AG10803 (cell line): Measurements from ENCODE around the gene ANP32B.
"Not testable (repeated sequence)": the region's sequence is repeated elsewhere in the genome, so short reads cannot be mapped to it uniquely, and the experiment has no call there.

Source experiments
- DNase-seq: peaks from one replicate; pipeline ENCODE4 v3.0.0; 2010; ENCODE audit warnings: low read depth
- H3K4me3 ChIP-seq: 2 replicates; pipeline ENCODE4 v1.5.1; 2011; ENCODE audit warnings: mild to moderate bottlenecking, low read length, control low read depth
- TF ChIP-seq, protein P1 (sequence below): conservative IDR thresholded peaks from 2 replicates; pipeline ENCODE4 v1.5.1; 2011; ENCODE audit warnings: mild to moderate bottlenecking, low read length, control low read depth, inconsistent platforms

Gene ANP32B

DNA sequence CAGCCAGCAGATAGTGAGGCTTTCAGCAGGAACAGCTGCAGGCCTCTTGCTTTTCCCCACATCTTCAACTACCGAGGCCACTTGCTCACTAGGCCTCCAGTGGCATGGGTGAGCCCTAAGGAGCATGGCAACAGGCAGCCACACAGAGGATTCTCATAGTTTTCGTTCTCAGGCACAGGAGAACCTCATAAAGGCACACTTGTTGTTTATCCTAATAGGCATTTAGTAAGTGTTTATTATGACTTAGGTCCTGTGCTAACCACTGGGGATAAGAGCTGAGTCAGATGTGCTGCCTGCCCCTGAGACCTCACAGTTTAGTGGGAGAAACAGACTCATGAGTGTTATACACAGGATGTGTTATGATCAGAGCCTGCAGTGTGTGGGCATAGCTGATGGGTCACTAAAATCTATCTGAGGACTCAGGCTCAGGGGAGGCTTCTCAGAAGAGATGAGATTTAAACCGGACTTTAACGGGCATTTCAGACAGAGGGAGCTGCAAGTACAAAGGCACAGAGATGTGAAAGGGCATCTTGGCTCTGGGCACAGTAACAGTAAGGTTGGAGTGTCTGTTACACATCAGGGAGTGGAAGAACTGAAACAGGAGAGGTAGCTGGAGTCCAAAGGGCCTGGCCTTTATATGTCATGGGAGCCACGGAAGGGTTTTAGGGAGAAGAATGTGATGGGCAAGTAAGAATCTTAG lies 24.2 kb upstream of the ANP32B start:
- H3K4me3 ChIP-seq, result no peak overlapping the region
- DNase-seq, result peak; percentile 33
- TF ChIP-seq, protein P1, sequence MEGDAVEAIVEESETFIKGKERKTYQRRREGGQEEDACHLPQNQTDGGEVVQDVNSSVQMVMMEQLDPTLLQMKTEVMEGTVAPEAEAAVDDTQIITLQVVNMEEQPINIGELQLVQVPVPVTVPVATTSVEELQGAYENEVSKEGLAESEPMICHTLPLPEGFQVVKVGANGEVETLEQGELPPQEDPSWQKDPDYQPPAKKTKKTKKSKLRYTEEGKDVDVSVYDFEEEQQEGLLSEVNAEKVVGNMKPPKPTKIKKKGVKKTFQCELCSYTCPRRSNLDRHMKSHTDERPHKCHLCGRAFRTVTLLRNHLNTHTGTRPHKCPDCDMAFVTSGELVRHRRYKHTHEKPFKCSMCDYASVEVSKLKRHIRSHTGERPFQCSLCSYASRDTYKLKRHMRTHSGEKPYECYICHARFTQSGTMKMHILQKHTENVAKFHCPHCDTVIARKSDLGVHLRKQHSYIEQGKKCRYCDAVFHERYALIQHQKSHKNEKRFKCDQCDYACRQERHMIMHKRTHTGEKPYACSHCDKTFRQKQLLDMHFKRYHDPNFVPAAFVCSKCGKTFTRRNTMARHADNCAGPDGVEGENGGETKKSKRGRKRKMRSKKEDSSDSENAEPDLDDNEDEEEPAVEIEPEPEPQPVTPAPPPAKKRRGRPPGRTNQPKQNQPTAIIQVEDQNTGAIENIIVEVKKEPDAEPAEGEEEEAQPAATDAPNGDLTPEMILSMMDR, result no peak

DNA sequence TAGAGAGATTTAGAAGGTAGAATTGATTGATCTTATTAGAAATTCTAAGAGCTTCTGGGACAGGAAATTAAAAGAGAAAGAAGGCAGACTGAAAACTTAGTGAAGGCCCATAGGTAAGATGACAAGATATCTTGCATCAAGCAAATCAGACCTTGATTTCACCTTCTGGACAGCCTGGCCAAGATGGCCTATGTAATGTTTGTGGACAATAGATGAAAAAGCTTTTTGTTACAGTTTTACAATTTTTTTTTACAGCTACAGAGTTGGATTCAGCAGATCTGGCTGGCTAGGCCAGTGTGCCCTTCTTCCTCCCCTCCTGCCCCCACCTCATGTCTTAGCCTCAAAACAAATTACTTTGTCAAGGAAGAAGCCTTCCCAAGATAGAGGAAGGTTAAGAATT lies 23.6 kb upstream of the ANP32B start:
- H3K4me3 ChIP-seq, result no peak overlapping the region
- DNase-seq, result no peak
- TF ChIP-seq, protein P1, result no peak

DNA sequence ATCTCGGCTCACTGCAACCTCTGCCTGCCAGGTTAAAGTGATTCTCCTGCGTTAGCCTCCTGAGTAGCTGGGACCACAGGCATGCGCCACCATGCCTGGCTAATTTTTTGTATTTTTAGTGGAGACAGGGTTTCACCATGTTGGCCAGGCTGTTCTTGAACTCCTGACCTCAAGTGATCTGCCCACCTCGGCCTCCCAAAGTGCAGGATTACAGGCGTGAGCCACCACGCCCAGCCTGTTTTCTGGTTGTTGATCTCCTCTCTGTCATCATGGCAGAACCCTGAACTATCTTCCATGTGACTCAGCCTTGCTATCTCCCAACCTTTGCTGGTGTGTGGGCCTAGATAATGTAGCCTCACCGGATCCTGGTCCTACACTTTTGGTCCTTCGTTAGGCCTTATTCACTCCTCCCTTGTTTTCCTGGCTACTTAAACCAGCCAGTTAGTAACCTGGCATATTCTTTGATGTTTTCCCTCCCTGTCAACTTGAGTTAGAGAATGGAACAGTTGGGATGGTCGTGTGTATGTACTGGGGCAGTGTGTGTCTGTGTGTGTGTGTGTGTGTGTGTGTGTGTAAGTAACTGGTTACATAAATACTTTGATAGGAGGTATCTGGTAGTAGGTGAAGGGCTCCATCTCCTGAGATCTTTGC lies 22.3 kb upstream of the ANP32B start:
- H3K4me3 ChIP-seq, DNase-seq: not testable (repeated sequence)

DNA sequence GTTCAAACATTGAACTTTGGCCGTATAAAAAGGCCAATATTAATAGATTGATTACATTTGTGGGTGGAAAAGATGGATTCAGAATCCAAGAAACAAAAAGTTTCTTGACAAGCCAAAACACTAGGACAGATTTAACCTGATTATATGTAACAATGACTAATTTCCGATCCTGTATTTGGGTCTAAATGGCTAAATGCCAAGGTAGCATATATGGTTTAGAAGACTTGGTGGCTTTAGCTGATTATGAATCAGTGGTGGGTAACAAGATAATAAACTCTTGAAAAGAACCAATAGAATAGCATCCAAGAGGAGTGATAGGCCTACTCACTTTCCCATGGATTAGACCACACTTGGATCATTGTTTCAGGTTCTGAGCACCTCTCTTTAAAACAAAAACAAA lies 21.8 kb upstream of the ANP32B start:
- no peak for DNase-seq

DNA sequence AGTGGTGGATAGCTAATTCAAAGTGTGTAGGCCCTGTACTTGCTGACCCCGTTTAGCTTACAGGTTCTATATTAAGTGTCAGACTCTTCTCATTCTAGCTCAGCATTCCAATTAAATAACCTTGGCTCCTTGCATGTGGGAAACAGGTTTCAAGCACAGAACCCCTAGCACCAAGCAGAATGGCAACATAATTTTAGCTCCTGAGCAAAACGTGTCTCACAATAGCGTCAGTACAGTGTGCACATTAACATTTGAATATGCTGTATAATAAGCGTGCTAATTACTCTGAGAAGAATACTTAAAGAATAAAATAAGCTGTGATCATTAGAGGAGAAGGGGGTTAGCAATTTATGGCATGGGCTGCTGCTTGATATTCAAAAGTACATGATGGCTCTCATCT lies 21.0 kb upstream of the ANP32B start:
- TF ChIP-seq, protein P1, result no peak
- DNase-seq, result no peak

More for the DNA sequence above, 21.8 kb upstream of the ANP32B start:
- no peak overlapping the region for H3K4me3 ChIP-seq
- TF ChIP-seq, protein P1, result no peak

DNA sequence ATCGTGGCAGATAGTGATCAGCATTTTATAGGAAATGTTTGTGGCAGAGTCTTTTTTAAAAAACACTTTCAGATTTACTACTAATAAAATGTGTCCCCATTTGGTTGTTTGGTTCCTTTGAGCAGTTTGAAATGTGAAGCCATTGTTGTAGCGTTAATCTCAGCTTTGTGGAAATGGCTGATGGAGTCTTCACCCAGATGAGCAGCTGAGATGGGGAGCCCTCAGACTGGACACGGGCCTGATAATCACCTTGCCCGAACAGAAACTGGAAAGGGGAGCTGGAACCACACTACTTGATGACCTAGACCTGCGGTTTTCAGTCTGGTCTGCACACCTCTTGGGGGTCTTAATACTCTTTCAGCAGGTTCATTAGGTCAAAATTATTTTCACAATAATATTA lies 20.6 kb upstream of the ANP32B start:
- DNase-seq, result no peak
- TF ChIP-seq, protein P1, result no peak
- no peak overlapping the region for H3K4me3 ChIP-seq

More for the DNA sequence above, 21.0 kb upstream of the ANP32B start:
- no peak overlapping the region for H3K4me3 ChIP-seq

DNA sequence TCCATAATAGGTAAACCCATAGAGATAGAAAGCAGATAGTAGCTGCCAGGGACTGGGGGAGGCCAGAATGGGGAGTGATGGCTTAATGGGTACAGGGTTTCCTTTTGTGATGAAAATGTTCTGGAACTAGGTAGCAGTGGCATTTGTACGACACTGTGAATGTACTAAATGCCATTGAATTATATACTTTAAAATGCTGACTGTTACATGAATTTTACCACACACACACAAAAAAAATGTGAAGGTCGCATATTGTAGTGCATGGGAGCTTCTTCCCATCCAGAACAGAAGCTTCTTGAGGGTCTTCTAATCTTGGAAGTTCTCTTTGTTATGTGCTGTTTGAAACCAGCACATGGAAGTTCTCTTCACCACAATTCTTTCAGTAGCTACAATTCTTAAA lies 19.9 kb upstream of the ANP32B start:
- no peak overlapping the region for H3K4me3 ChIP-seq
- TF ChIP-seq, protein P1, result no peak
- DNase-seq, result no peak
